Right renal cortex interstitium (tissue), 3 donors: ENCODE data around the gene CISH. TPM values are rescaled to one million over a fixed set of nuclear protein-coding genes. Genes with fewer than 3 reads are reported as not detected.

ENCODE experiments used
- DNase-seq, 3 donors: peaks; one replicate each; pipeline ENCODE4 v3.0.0-alpha.2; 2013; ENCODE audit warnings: low read depth in 3 of 3, low spot score in 2 of 3
- polyA plus RNA-seq, 3 donors: library from polyadenylated mRNA; unstranded; fragments of 120-200 nt; gene quantifications; one replicate each; pipeline ENCODE4 v1.2.1, GENCODE V29; 2013; ENCODE audit not compliant: insufficient read length in 3 of 3

The CISH gene
- 10 to 100 TPM; 27.9 to 33.9 (median 31.8) TPM for polyA plus RNA-seq

GRCh38 chr3:50611464-50612233 lies at the start of gene CISH:
Gene CISH, minus strand, starts transcription at chr3:50611774. Its CDS starts 124 bp downstream, at chr3:50611650.
- DNase-seq: peak; percentile 90 to 96 (median 96)

GRCh38 chr3:50660386-50660785 lies 48.8 kb upstream of the CISH start:
- no peak for DNase-seq

GRCh38 chr3:50658831-50659230 lies 47.3 kb upstream of the CISH start:
- no peak for DNase-seq

GRCh38 chr3:50658416-50658815 lies 46.8 kb upstream of the CISH start:
- DNase-seq: no peak

- no peak for DNase-seq
These were observed 46.2 kb upstream of the CISH start for GRCh38 chr3:50657816-50658215.

GRCh38 chr3:50657407-50657806 lies 45.8 kb upstream of the CISH start:
- no peak for DNase-seq

- DNase-seq: no peak
These were observed 45.0 kb upstream of the CISH start for GRCh38 chr3:50656417-50657195.

GRCh38 chr3:50655009-50655830 lies 43.6 kb upstream of the CISH start:
- DNase-seq: no peak

GRCh38 chr3:50653937-50654595 lies 42.5 kb upstream of the CISH start:
- no peak for DNase-seq

GRCh38 chr3:50652709-50653108 lies 41.1 kb upstream of the CISH start:
- DNase-seq: no peak

GRCh38 chr3:50651920-50652529 lies 40.5 kb upstream of the CISH start:
- DNase-seq: no peak

GRCh38 chr3:50651445-50651844 lies 39.9 kb upstream of the CISH start:
- no peak for DNase-seq

- no peak for DNase-seq
These were observed 38.4 kb upstream of the CISH start for GRCh38 chr3:50650018-50650417.

- no peak for DNase-seq
These were observed 37.9 kb upstream of the CISH start for GRCh38 chr3:50649451-50649931.

- DNase-seq: no peak
These were observed 37.4 kb upstream of the CISH start for GRCh38 chr3:50648944-50649343.

GRCh38 chr3:50648313-50648712 lies 36.7 kb upstream of the CISH start:
- DNase-seq: no peak

GRCh38 chr3:50645378-50645777 lies 33.8 kb upstream of the CISH start:
- DNase-seq: no peak

- DNase-seq: no peak
These were observed 33.0 kb upstream of the CISH start for GRCh38 chr3:50644561-50644960.

GRCh38 chr3:50642382-50642781 lies 30.8 kb upstream of the CISH start:
- DNase-seq: no peak

GRCh38 chr3:50639055-50639494 lies 27.5 kb upstream of the CISH start:
- no peak for DNase-seq
